Activated T-cell treated with anti-CD3 and anti-CD28 coated beads, Interleukin-2, amount 50 U/mL, for 1 hour (primary cell): ENCODE data around the gene ELAPOR1.

Experiments
- DNase-seq: peaks from one replicate; pipeline ENCODE4 v3.0.0-alpha.2; 2020

Gene ELAPOR1

GRCh38 chr1:109099938-109100773, 13.8 kb upstream of the ELAPOR1 start:
- peak; percentile 95 for DNase-seq

DNA sequence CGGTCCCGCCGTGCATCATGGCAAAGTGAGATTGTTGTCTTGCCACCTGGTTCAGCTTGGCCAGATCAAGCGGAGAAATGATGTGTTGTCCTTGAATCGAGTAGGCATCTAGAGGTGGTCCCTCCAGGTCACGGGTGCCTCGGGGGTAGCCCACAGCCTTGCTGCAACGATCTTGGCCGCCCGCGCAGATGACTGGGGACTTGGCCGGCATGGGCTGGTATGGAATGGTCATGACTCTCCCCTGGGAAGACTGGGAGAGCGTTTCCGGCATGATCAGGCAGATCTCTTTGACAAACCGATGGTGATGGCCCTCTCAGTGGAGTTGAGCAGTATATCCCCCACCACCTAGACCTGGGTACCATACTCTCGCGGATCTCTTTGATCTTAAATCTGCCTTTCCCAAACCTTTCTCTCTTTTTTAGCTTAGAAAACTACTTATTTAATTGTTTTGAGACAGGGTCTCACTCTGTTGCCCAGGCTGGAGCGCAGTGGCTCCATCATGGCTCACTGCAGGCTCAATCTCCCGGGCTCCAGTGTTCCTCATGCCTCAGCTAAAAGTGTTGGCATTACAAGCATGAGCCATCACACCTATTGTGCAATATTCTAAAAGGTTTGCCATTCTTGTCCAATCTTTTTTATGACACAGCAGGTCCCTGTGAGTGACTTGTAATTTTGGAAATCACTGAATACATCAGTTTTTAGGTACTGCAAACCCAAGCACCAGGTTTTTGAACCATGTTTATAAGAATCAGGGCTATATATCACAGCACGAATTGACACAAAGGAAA, 9.4 kb upstream of the ELAPOR1 start:
- no peak for DNase-seq

- DNase-seq = no peak
Measured at GRCh38 chr1:109105881-109106280, 8.0 kb upstream of the ELAPOR1 start.

DNA sequence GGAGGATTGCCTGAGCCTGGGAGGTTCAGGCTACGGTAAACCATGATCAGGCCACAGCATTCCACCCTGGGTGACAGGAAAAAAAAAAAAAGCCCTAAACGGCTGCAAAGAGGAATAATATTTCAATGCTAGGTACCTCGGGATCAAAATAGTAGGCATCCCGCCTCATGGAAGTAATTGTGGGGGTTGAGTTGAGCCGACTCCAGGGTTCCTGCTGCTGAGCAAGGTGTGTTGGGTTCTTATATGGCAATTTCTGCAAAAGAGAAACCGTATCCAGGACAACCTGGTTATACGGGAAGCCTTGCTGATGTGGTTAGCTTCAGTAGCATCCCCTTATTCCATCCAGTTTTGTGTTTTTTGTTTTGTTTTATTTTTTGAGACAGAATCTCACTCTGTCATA, 6.1 kb upstream of the ELAPOR1 start:
- DNase-seq = no peak

DNA sequence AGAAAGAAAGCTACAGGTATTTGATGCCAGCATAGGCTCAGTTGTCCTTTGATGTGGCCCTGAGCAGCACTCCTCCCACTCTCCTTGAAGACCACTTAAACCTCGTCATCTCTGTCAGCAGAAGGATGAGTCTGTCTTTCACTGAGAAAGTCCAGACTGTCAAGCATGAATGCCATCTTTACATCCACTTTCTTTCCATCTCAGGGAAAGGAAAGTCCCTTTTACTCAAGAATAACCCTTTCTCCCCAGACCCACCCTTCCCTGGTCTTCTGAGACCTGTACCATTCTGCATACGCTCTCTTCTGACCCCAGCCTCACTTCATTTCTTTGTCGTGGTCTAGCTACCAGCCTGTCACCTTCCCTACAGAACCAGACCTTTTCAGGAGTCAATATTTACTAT, 4.0 kb upstream of the ELAPOR1 start:
- no peak for DNase-seq

GRCh38 chr1:109111386-109112055, 2.4 kb upstream of the ELAPOR1 start:
- DNase-seq = no peak

- no peak for DNase-seq
Measured at GRCh38 chr1:109112056-109112651, 1.8 kb upstream of the ELAPOR1 start.

DNA sequence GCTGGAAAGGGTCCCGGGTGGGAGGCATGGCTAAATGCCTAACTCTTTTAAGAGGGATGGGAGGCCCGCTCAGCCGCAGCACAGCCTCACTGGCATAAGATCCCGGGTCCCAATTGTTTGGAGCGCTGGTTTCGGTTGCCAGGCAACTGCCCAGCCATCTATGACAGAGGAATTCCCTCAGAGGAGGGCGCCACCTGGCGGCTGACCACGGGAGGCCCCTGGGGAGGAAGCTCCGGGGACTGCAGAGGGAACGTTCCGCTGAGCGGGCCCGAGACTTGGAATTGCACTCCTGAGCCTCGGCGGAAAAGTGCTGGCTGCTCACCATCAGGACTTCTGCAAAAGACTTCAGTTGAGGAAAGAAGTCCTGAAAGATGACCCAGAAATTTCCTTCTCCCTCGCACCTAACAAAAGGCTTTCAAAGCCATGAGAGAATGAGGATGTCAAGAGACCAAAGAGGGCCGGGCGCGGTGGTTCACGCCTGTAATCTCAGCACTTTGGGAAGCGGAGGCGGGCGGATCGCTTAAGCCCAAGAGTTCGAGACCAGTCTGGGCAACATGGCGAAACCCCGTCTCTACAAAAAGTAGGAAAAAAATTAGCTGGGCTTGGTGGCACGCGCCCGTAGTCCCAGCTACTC, 1.1 kb upstream of the ELAPOR1 start:
- peak; percentile 92 for DNase-seq

DNA sequence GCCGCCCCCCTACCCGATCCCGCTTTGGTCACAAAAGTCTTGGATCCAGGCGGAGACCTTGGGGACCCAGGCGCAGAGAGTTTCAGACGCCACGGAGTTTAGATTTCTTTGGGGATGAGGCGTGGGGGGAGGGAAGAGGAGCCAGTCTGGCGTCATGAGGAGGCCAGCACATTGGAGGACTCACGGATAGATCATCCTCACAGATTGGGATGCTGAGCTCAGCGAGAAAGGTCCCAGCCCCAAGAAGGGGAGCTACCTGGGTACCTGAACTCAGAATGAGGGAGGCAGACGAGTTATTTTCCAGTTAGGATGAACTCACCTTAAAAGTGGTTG, 393 bp downstream of the ELAPOR1 start:
- DNase-seq = no peak

DNA sequence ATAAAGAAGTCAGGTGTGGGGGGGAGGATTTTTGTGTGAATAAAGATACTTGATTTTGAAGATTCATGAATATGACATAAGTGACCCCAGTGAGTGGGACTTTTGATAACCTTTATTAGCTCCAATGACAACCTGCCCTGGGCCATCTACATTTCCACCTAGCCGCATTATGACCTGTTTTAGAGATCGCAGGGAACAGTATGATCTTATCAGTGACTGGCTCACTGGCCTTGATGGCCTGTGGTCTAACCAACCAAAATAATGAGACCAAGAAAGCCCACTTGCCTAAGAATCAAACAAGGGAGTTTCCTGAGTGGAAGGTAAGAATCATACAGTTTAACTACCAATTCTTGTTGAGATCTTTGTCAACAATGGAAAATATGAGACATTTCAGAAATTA, 1.8 kb downstream of the ELAPOR1 start:
- DNase-seq = no peak

DNA sequence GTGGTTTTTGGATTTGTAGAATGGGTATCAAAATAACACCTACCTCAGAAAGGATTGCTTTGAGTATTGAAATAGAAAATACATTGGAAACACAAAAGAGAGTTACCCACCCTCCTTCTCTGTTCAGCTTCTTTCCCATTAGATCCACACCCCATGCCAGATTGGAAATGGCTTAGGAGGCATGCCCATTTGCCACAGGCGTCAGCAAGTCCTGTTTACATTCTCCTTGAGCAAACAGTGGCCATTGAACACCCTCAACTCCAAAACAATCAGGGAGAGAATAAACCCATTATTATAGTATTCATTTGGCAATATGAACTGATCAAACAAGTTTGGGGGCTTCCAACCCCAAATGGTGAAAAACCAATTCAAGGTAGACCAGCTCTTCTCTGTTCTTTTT, 2.4 kb downstream of the ELAPOR1 start:
- DNase-seq = no peak

DNA sequence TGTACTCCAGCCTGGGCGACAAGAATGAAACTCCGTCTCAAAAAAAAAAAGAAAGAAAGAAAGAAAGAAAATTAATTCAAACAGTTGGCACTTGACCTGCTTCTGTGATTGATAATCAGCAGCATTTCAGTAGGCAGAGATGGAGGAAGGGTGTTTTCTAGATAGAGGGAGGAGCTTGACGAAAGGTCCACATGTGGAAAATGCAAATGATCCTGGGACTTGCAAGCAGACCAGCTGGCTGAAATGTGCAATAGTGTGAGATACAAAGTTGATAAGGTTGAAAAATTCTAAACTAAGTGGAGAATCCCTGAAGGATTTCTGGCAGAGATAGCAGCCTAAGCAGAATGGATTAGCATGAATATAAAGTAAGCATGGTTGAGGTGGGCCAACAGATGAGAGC, 4.2 kb downstream of the ELAPOR1 start:
- no peak for DNase-seq

- DNase-seq = no peak
Measured at GRCh38 chr1:109120356-109120755, 6.4 kb downstream of the ELAPOR1 start.

DNA sequence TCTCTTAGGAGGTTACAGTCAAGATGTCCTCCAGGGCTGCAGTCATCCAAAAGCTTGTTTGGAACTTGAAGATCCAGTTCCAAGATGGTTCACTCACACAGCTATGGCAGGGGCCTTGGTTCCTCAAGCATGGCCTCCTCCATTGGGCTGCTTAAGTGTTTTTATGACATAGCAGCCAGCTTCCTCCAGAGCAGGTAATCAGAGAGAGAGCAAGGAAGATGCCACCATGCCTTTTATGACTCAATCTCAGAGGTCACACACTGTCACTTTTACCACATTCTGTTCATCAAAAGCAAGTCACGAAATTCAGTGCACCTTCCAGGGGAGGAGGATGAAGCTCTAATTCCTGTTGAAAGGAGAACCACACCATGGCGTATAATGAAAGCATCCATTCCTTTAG, 17.1 kb downstream of the ELAPOR1 start:
- DNase-seq = no peak

DNA sequence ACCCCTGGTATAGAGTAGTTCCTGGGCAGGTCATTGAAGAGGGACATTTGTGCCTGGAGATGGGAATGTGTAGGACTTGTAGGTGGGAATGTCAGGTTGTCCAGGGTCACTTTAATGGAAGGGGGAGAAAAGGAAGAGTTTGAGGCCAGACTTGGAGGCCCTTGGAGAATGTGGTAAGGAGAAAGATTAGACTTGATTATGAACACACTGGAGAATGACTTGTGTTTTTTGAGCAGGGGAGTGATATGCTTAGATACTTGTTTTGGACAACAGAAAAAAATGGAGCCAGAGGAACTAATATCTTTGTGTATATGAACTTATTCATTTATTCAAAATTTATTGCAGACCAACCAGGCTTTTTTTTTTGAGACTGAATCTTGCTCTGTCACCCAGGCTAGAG, 17.9 kb downstream of the ELAPOR1 start:
- DNase-seq = no peak

DNA sequence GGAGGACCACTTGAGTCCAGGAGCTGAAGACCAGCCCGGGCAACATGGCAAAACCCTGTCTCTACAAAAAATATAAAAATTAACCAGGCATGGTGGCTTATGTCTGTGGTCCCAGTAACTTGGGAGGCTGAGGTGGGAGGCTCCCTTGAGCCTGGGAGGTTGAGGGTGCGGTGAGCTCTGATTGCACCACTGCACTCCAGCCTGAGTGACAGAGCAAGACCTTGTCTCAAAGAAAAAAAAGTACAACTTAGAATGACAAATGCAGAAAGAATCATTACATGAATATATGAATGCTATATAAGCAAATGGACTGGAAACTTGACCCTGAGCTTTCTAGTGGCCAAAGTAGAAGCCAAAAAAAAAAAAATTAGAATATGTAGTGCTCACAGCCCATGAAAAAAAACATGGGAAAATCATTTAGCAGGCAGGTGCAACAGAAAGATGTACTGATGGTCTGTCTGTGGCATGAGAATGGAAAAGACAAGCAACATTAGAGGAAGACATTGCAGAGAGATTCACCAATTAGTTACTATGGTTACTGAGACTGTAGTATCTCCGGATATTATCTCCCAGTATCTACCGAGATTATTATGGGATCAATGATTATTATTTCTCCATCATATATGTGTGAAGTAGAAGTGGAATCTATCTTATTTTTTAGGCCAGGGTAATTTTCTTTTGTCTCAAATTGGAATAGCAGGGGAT, 19.2 kb downstream of the ELAPOR1 start:
- no peak for DNase-seq

DNA sequence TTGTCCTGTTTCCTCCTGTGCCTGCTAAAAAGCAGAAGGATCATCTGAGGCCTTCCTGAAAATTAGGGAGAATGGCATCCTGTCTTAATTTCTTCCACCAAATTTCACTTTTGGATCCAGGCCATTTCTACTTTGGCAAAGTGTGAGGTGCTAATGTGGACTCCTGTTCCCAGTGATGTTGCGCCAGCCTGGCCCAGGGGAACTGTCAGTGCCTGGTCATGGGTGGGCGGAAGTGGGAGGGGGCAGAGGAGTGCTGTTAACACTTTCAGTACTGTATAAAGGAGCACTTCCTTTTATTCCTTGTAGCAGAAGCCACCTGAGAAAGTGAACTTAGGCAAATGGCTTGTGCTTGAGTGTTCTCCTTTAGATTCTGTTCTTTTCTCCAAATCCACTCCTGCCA, 19.9 kb downstream of the ELAPOR1 start:
- no peak for DNase-seq

DNA sequence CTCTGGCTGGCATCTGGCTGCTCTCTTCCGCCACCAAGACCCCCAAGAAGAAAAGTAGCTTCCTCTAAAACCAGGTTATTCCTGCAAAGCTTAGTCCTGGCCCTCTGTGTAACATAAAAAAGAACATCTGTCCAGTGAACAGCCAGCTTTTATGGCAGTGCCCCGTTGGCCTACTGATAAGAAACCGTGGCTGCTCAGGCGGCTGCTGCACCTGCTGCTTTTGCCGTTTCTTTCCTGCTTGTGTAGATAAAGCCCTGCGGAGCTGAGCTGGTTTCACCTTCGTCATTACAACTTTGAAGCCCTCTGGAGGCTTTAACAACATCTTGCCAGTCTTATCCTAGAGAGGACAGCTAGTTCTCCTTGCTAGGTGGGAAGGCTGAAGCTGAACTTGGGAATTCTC, 20.5 kb downstream of the ELAPOR1 start:
- DNase-seq = no peak

DNA sequence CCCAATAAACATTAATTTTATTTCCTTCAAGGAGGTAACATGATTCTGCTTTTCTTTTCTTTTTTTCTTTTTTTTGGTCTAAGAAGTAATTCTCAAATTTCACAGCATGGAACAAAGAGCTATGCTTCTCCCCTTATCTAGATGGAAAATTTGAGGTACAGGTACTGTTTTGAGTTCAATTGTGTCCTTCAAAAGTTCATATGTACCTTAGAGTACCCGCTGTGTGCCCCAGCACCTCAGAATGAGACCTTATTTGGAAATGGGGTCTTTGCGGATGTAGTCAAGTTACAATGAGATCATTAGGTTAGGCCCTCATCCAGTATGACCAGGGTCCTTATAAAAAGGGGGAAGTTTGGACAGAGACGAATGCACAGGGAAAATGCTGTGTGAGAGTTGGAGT, 22.0 kb downstream of the ELAPOR1 start:
- no peak for DNase-seq

GRCh38 chr1:109136766-109137165, 22.9 kb downstream of the ELAPOR1 start:
- DNase-seq = no peak

- no peak for DNase-seq
Measured at GRCh38 chr1:109137958-109138357, 24.0 kb downstream of the ELAPOR1 start.

- no peak for DNase-seq
Measured at GRCh38 chr1:109138358-109138757, 24.4 kb downstream of the ELAPOR1 start.
